VCaP (cell line): ENCODE data around the gene DRD5.
"Not testable (repeated sequence)": the region's sequence is repeated elsewhere in the genome, so short reads cannot be mapped to it uniquely, and the experiment has no call there.

Source experiments
- H3K27ac ChIP-seq: fragments of 450-650 bp; 2 replicates; pipeline ENCODE4 v1.5.1; 2017
- CTCF ChIP-seq: fragments of 450-650 bp; conservative IDR thresholded peaks from 2 replicates; pipeline ENCODE4 v1.5.1; 2017; ENCODE audit warnings: mild to moderate bottlenecking, moderate library complexity

The DRD5 gene

GRCh38 chr4:9765091-9765490 lies 16.3 kb upstream of the DRD5 start:
- TF ChIP-seq CTCF: peak; percentile 51
- no peak overlapping the region for H3K27ac ChIP-seq

- no peak for TF ChIP-seq CTCF
- H3K27ac ChIP-seq: no peak overlapping the region
Measured at GRCh38 chr4:9769321-9769720, 12.1 kb upstream of the DRD5 start.

- H3K27ac ChIP-seq: no peak overlapping the region
- TF ChIP-seq CTCF: no peak
Measured at GRCh38 chr4:9771034-9771433, 10.4 kb upstream of the DRD5 start.

- TF ChIP-seq CTCF: no peak
- no peak overlapping the region for H3K27ac ChIP-seq
Measured at GRCh38 chr4:9773471-9773870, 8.0 kb upstream of the DRD5 start.

- no peak for TF ChIP-seq CTCF
- no peak overlapping the region for H3K27ac ChIP-seq
Measured at GRCh38 chr4:9782136-9782436, 652 bp downstream of the DRD5 start.

GRCh38 chr4:9785891-9786290 lies 4.5 kb downstream of the DRD5 start:
- H3K27ac ChIP-seq: not testable (repeated sequence)

GRCh38 chr4:9792381-9792780 lies 10.9 kb downstream of the DRD5 start:
- no peak overlapping the region for H3K27ac ChIP-seq
- TF ChIP-seq CTCF: no peak

GRCh38 chr4:9796641-9797040 lies 15.2 kb downstream of the DRD5 start:
- H3K27ac ChIP-seq: not testable (repeated sequence)

- no peak overlapping the region for H3K27ac ChIP-seq
- TF ChIP-seq CTCF: no peak
Measured at GRCh38 chr4:9800848-9801247, 19.4 kb downstream of the DRD5 start.
